Measurements from ENCODE around the gene CEBPZ.
A peak's percentile ranks its signal among the peaks of the same experiment; 100 is the strongest.

Gene CEBPZ

GRCh38 chr2:37173741-37174140, 57.7 kb downstream of the CEBPZ start:
- no peak for DNase-seq (ENCODE audit: low read depth)

- no peak for DNase-seq (ENCODE audit: low read depth)
Observed at GRCh38 chr2:37171624-37171950, 59.8 kb downstream of the CEBPZ start.

- peak; percentile 47 for DNase-seq (ENCODE audit: low read depth)
Observed at GRCh38 chr2:37168217-37168981, 63.0 kb downstream of the CEBPZ start.

GRCh38 chr2:37167636-37168180, 63.7 kb downstream of the CEBPZ start:
- DNase-seq (ENCODE audit: low read depth) = peak; percentile 20

GRCh38 chr2:37164757-37165156, 66.6 kb downstream of the CEBPZ start:
- no peak for DNase-seq (ENCODE audit: low read depth)

- DNase-seq (ENCODE audit: low read depth) = peak; percentile 76
Observed at GRCh38 chr2:37156857-37157714, 74.3 kb downstream of the CEBPZ start, which contains the start of gene EIF2AK2. Gene EIF2AK2, minus strand, starts transcription at chr2:37156980. Its CDS starts 9,174 bp downstream, at chr2:37147806.

- peak; percentile 64 for DNase-seq (ENCODE audit: low read depth)
Observed at GRCh38 chr2:37156071-37156856, 75.1 kb downstream of the CEBPZ start.

- no peak for DNase-seq (ENCODE audit: low read depth)
Observed at GRCh38 chr2:37154785-37155184, 76.6 kb downstream of the CEBPZ start.

- DNase-seq (ENCODE audit: low read depth) = no peak
Observed at GRCh38 chr2:37153224-37153623, 78.2 kb downstream of the CEBPZ start.

Measured in amniotic epithelial cell (primary cell).